GM12872 (cell line): ENCODE measurements around the gene CCNB1.

Experiments
- TF ChIP-seq, protein P1 (sequence below): IDR thresholded peaks from 3 replicates; pipeline ENCODE4 v1.5.1; 2011; ENCODE audit warnings: low read depth, mild to moderate bottlenecking, low read length, moderate library complexity; ENCODE audit not compliant: insufficient read depth

Gene CCNB1

DNA sequence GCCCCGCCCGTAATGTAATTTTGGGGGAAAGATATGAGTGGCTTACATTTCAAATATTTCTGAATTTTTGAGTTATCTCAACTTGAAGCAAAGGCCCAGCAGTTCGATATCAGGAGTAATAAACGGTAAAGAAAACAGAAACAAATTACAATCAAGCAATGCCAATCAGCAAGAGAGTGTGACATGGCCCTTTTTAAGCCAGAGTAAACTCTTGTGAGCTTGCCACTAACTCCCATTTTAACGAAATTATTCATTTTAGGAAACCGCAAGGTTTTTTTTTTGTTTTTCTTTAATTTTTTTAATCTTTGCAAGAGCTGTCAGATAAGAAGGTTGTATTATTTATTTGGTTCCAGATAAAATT is 50.2 kb downstream of the CCNB1 start:
- TF ChIP-seq, protein P1, sequence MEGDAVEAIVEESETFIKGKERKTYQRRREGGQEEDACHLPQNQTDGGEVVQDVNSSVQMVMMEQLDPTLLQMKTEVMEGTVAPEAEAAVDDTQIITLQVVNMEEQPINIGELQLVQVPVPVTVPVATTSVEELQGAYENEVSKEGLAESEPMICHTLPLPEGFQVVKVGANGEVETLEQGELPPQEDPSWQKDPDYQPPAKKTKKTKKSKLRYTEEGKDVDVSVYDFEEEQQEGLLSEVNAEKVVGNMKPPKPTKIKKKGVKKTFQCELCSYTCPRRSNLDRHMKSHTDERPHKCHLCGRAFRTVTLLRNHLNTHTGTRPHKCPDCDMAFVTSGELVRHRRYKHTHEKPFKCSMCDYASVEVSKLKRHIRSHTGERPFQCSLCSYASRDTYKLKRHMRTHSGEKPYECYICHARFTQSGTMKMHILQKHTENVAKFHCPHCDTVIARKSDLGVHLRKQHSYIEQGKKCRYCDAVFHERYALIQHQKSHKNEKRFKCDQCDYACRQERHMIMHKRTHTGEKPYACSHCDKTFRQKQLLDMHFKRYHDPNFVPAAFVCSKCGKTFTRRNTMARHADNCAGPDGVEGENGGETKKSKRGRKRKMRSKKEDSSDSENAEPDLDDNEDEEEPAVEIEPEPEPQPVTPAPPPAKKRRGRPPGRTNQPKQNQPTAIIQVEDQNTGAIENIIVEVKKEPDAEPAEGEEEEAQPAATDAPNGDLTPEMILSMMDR: no peak

DNA sequence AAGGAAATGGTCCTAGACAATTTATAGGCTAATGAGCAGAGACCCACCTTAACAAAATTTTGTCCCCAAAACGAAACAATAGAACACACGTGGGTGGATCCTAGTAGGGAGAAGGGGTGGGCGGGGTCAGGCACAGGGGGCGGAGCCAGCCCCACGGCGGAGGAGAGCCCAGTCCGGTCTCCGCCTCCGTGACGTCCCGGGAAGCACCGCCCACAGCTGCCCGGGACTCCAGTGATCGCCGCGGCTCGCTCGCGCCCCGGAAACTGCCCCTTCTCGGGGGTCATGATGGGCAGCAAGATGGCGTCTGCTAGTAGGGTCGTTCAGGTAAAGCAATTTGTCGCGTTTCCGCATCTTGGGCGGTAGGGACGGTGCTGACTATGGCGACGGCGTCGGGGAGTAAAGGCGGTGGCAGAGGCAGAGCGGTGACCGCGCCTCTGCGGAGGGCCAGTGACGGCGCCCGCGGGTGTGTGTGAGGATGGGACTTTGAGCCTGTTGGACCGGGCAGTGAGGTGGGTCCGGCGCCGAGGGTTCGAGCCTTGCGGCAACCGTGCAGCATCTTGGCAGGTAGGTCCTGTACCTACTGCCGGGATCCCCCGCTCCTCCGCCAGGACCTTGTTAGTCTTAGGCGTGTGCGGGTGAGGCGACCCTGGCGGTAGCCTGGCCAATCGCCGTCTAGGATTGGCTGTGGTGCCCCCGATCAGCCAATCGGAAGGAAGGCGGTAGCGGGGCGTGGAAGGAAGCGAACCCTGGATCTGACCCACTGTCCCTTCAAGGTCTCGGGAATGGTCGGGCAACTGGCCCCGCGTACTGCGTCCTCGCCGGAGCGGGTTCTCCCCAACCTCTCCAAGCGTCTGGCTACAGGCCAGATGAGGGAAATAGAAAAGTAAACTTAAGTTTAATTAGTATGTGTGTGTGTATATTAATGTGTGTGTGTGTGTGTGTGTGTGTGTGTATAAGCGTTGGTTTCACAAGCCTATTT is 50.9 kb downstream of the CCNB1 start:
- TF ChIP-seq, protein P1: no peak

DNA sequence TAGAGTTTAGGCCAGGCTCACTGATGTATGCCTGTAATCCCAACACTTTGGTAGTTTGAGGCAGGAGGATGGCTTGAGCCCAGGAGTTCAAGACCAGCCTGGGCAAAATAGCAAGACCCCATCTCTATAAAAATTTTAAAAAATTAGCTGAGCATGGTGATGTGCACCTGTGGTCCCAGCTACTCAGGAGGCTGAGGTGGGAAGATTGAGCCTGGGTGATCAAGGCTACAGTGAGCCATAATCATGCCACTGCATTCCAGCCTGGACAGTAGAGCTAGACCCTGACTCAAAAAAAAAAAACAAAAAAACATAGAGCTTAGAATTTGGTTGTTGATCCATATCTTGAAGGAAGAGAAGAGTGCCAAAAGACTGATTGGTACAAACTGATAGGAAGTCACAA is 53.0 kb downstream of the CCNB1 start:
- TF ChIP-seq, protein P1: no peak

DNA sequence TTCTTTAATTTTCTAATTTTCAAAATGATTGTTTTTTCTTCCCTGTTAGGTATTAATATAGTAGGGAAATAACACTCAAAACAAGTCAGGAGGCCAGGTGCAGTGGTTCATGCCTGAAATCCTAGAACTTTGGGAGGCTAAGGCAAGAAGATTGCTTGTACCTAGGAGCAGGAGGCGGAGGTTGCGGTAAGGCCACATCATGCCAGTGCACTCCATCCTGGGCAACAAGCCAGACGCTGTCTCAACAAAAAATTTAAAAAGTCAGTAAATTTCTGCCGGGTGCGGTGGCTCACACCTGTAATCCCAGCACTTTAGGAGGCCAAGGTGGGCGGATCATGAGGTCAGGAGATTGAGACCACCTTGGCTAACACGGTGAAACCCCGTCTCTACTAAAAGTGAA is 57.6 kb downstream of the CCNB1 start:
- TF ChIP-seq, protein P1: no peak

DNA sequence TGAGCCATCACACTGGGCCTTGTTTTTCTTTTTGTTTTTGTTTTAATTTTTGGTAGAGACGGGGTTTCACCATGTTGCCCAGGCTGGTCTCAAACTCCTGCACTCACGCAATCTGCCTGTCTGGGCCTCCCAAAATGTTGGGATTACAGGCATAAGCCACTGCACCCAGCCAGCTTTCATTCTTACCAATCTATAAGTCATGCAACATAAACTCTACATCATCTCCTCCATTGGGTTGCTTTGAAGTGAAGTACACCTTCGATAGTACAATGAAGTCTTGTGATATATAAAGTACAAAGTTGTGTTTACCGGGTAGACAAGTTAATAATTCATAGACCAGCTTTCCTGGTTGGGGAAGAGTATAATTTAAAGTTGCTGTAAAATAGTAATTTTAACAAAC is 58.9 kb downstream of the CCNB1 start:
- TF ChIP-seq, protein P1: no peak
